Neural cell (in vitro differentiated cells): ENCODE results near the gene ATXN10. TPM values are rescaled to one million over a fixed set of nuclear protein-coding genes. Genes with fewer than 3 reads are reported as not detected.

Experiments used
- H2AFZ ChIP-seq: fragments of 200-600, 300-800 bp; sonication (generic), shearing (Covaris generic); 2 replicates; pipeline ENCODE4 v1.6.0; 2014; ENCODE audit warnings: low read depth, mild to moderate bottlenecking, antibody characterized with exemption, low read length, moderate library complexity
- H3F3A ChIP-seq: fragments of 200-600 bp; shearing (Covaris generic); 2 replicates; pipeline ENCODE4 v1.6.1; 2016; ENCODE audit warnings: mild to moderate bottlenecking, moderate library complexity, mixed read lengths, antibody characterized with exemption, low read length; ENCODE audit not compliant: insufficient read depth, poor library complexity, severe bottlenecking
- H3K27ac ChIP-seq: fragments of 200-600, 300-800 bp; sonication (generic), shearing (Covaris generic); 2 replicates; pipeline ENCODE4 v1.5.1; 2014; ENCODE audit warnings: mild to moderate bottlenecking, low read length, moderate library complexity
- H3K27me3 ChIP-seq: fragments of 300-800, 200-600 bp; sonication (generic), shearing (Covaris generic); 2 replicates; pipeline ENCODE4 v1.6.0; 2014; ENCODE audit warnings: mild to moderate bottlenecking, low read depth, low read length, moderate library complexity; ENCODE audit not compliant: insufficient read depth
- H3K36me3 ChIP-seq: fragments of 300-800, 200-600 bp; sonication (generic), shearing (Covaris generic); 2 replicates; pipeline ENCODE4 v1.5.1; 2014; ENCODE audit warnings: mild to moderate bottlenecking, antibody characterized with exemption, low read length, moderate library complexity; ENCODE audit not compliant: insufficient read depth
- H3K4me2 ChIP-seq: fragments of 300-800, 200-600 bp; sonication (generic), shearing (Covaris generic); 2 replicates; pipeline ENCODE4 v1.6.0; 2014; ENCODE audit warnings: mild to moderate bottlenecking, low read length
- H3K4me3 ChIP-seq: fragments of 300-800, 200-600 bp; sonication (generic), shearing (Covaris generic); 2 replicates; pipeline ENCODE4 v1.5.1; 2014; ENCODE audit warnings: mild to moderate bottlenecking, low read length, moderate library complexity
- H3K79me2 ChIP-seq: fragments of 200-600 bp; shearing (Covaris generic); replicated peaks from 2 replicates; pipeline ENCODE4 v1.6.0; 2014; ENCODE audit warnings: mild to moderate bottlenecking, low read length, moderate library complexity; ENCODE audit not compliant: insufficient read depth
- H3K9ac ChIP-seq: fragments of 300-800, 200-600 bp; sonication (generic), shearing (Covaris generic); 2 replicates; pipeline ENCODE4 v1.6.1; 2016; ENCODE audit warnings: mild to moderate bottlenecking, low read length, mixed read lengths
- H3K9me2 ChIP-seq: fragments of 200-600 bp; shearing (Covaris generic); 2 replicates; pipeline ENCODE4 v1.6.1; 2016; ENCODE audit warnings: mild to moderate bottlenecking, low read length, mixed read lengths; ENCODE audit not compliant: insufficient read depth
- H3K9me3 ChIP-seq: fragments of 200-600, 300-800 bp; sonication (generic), shearing (Covaris generic); 2 replicates; pipeline ENCODE4 v1.6.1; 2016; ENCODE audit warnings: mild to moderate bottlenecking, mixed run types, low read length, moderate library complexity, mixed read lengths
- H4K20me1 ChIP-seq: fragments of 200-600 bp; shearing (Covaris generic); 2 replicates; pipeline ENCODE4 v1.6.1; 2016; ENCODE audit warnings: mild to moderate bottlenecking, mixed run types; ENCODE audit not compliant: insufficient read depth
- EP300 ChIP-seq: fragments of 450-650 bp; conservative IDR thresholded peaks from 2 replicates; pipeline ENCODE4 v1.6.1; 2014; ENCODE audit warnings: antibody characterized with exemption, mild to moderate bottlenecking, moderate library complexity; ENCODE audit not compliant: poor library complexity, severe bottlenecking
- EZH2 ChIP-seq: fragments of 200-600, 300-800 bp; shearing (Covaris generic), sonication (generic); IDR thresholded peaks from 2 replicates; pipeline ENCODE4 v1.6.1; 2014; ENCODE audit warnings: antibody characterized with exemption, low read length, borderline replicate concordance, mild to moderate bottlenecking; ENCODE audit not compliant: insufficient read depth, poor library complexity, severe bottlenecking
- MXI1 ChIP-seq: fragments of 450-650 bp; conservative IDR thresholded peaks from 2 replicates; pipeline ENCODE4 v1.6.1; 2014; ENCODE audit warnings: antibody characterized with exemption, mild to moderate bottlenecking; ENCODE audit not compliant: poor library complexity, severe bottlenecking
- POLR2AphosphoS5 ChIP-seq: IDR thresholded peaks from 2 replicates; pipeline ENCODE4 v1.6.1; 2012
- RAD21 ChIP-seq: fragments of 450-650 bp; conservative IDR thresholded peaks from 2 replicates; pipeline ENCODE4 v1.6.1; 2014; ENCODE audit warnings: antibody characterized with exemption, mild to moderate bottlenecking, moderate library complexity
- SMC3 ChIP-seq: fragments of 450-650 bp; conservative IDR thresholded peaks from 2 replicates; pipeline ENCODE4 v1.6.1; 2014; ENCODE audit warnings: antibody characterized with exemption, mild to moderate bottlenecking, moderate library complexity; ENCODE audit not compliant: poor library complexity
- TAF1 ChIP-seq: IDR thresholded peaks from 2 replicates; pipeline ENCODE4 v1.6.1; 2012; ENCODE audit warnings: low read depth
- polyA plus RNA-seq: library from polyadenylated mRNA; depleted of rRNA; stranded (reverse); fragments of >200 nt; gene quantifications from 2 replicates; pipeline ENCODE4 v1.2.3, GENCODE V29; 2014
- TF ChIP-seq, protein P1 (sequence below): IDR thresholded peaks from 2 replicates; pipeline ENCODE4 v1.6.1; 2012; ENCODE audit warnings: borderline replicate concordance
- TF ChIP-seq, protein P2 (sequence below): fragments of 450-650 bp; IDR thresholded peaks from 2 replicates; pipeline ENCODE4 v1.5.1; 2014; ENCODE audit warnings: antibody characterized with exemption, mild to moderate bottlenecking, moderate library complexity; ENCODE audit not compliant: poor library complexity, severe bottlenecking

ATXN10 gene
- polyA plus RNA-seq, 1 donor from 2014 or later = 321 TPM

DNA sequence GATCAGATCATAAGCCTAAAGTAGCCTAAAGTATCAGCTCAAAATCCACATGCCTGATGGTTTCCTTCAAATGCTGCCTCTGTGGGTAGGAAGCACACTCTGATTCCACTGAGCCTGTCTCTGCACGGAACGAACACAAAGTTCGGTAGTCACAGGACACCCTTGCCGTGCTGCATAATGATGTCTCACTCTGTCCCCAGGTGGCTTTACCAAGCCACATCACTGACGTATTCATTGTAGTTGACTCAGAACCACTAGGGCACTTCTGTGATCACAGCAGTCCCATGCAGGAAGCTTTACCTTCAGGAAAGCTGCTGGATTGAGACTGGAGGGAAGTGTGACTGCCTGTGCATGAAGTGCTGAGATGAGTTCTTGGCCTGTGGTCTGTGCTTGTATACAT lies 147.7 kb downstream of the ATXN10 start:
- TF ChIP-seq MXI1 = no peak

DNA sequence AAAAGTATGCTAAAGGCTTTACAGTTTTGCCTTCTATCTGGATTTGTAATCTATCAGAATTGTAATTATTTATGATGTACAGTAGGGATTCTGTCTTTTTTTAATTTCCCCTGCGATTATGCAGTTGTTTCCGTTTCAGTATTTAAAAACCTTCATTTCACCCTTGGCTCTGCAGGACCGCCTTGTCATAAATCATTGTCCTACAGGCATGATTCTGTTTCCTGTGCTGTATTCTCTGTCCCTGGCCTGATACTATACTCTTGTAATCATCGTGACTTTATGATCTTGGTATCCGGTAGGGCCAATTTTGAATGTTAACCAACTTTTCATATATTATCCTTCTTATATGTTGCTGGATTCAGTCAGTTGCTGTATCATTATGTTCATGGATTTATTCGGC lies 151.7 kb downstream of the ATXN10 start:
- Histone ChIP-seq H3K9me2 (no peaks in the 10 kb centered on the region), H3K27me3 (no peaks in the 10 kb centered on the region), H3K36me3 (no peaks in the 10 kb centered on the region), H3K4me2 (no peak overlapping the region), H3K79me2 (no peaks in the 10 kb centered on the region), H3K9me3 (no peaks in the 10 kb centered on the region), H3K27ac (no peak overlapping the region), H3K9ac (no peak overlapping the region), H3F3A (no peaks in the 10 kb centered on the region), H3K4me3 (no peak overlapping the region), H4K20me1 (no peaks in the 10 kb centered on the region), H2AFZ (no peak overlapping the region)
- no peak for TF ChIP-seq POLR2AphosphoS5

More for the DNA sequence above, 147.7 kb downstream of the ATXN10 start:
- no peaks in the 10 kb centered on the region for H3K9me2 ChIP-seq
- H3K36me3 ChIP-seq = no peaks in the 10 kb centered on the region
- H3K9ac ChIP-seq = no peak overlapping the region
- H3K4me2 ChIP-seq = no peak overlapping the region
- H2AFZ ChIP-seq = no peak overlapping the region
- H3K27ac ChIP-seq = no peak overlapping the region
- H3K4me3 ChIP-seq = no peak overlapping the region
- no peaks in the 10 kb centered on the region for H3K9me3 ChIP-seq
- no peaks in the 10 kb centered on the region for H4K20me1 ChIP-seq
- no peaks in the 10 kb centered on the region for H3K27me3 ChIP-seq
- no peaks in the 10 kb centered on the region for H3K79me2 ChIP-seq
- H3F3A ChIP-seq = no peaks in the 10 kb centered on the region

DNA sequence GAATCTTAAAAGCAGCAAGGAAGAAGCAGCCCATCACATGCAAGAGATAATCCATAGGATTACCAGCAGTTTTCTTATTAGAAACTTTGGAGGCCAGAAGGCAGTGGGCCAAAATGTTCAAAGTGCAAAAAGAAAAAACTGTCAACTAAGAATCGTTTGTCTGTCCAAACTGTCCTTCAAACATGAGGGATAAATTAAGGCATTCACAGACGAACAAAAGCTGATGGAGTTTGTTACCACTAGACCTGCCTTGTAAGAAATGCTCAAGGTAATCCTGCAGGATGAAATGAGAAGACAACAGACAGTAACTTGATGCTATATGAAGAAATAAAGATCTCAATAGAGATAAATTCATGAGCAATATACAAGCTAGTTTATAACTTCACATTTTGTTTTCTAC lies 154.9 kb downstream of the ATXN10 start:
- no peak overlapping the region for H2AFZ ChIP-seq
- no peak overlapping the region for H3K4me2 ChIP-seq
- no peaks in the 10 kb centered on the region for H3K36me3 ChIP-seq
- no peaks in the 10 kb centered on the region for H3K9me3 ChIP-seq
- no peaks in the 10 kb centered on the region for H3K27me3 ChIP-seq
- H3K27ac ChIP-seq = no peak overlapping the region
- no peak overlapping the region for H3K9ac ChIP-seq
- no peak for TF ChIP-seq EP300
- no peak for TF ChIP-seq RAD21
- TF ChIP-seq, protein P1, sequence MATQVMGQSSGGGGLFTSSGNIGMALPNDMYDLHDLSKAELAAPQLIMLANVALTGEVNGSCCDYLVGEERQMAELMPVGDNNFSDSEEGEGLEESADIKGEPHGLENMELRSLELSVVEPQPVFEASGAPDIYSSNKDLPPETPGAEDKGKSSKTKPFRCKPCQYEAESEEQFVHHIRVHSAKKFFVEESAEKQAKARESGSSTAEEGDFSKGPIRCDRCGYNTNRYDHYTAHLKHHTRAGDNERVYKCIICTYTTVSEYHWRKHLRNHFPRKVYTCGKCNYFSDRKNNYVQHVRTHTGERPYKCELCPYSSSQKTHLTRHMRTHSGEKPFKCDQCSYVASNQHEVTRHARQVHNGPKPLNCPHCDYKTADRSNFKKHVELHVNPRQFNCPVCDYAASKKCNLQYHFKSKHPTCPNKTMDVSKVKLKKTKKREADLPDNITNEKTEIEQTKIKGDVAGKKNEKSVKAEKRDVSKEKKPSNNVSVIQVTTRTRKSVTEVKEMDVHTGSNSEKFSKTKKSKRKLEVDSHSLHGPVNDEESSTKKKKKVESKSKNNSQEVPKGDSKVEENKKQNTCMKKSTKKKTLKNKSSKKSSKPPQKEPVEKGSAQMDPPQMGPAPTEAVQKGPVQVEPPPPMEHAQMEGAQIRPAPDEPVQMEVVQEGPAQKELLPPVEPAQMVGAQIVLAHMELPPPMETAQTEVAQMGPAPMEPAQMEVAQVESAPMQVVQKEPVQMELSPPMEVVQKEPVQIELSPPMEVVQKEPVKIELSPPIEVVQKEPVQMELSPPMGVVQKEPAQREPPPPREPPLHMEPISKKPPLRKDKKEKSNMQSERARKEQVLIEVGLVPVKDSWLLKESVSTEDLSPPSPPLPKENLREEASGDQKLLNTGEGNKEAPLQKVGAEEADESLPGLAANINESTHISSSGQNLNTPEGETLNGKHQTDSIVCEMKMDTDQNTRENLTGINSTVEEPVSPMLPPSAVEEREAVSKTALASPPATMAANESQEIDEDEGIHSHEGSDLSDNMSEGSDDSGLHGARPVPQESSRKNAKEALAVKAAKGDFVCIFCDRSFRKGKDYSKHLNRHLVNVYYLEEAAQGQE = no peak
- no peak for TF ChIP-seq MXI1
- no peak for TF ChIP-seq POLR2AphosphoS5
- TF ChIP-seq, protein P2, sequence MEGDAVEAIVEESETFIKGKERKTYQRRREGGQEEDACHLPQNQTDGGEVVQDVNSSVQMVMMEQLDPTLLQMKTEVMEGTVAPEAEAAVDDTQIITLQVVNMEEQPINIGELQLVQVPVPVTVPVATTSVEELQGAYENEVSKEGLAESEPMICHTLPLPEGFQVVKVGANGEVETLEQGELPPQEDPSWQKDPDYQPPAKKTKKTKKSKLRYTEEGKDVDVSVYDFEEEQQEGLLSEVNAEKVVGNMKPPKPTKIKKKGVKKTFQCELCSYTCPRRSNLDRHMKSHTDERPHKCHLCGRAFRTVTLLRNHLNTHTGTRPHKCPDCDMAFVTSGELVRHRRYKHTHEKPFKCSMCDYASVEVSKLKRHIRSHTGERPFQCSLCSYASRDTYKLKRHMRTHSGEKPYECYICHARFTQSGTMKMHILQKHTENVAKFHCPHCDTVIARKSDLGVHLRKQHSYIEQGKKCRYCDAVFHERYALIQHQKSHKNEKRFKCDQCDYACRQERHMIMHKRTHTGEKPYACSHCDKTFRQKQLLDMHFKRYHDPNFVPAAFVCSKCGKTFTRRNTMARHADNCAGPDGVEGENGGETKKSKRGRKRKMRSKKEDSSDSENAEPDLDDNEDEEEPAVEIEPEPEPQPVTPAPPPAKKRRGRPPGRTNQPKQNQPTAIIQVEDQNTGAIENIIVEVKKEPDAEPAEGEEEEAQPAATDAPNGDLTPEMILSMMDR = no peak
- TF ChIP-seq TAF1 = no peak
- no peak for TF ChIP-seq EZH2
- no peak for TF ChIP-seq SMC3
- H3F3A ChIP-seq = no peaks in the 10 kb centered on the region
- no peak overlapping the region for H3K4me3 ChIP-seq
- H3K9me2 ChIP-seq = no peaks in the 10 kb centered on the region
- H4K20me1 ChIP-seq = no peaks in the 10 kb centered on the region
- no peaks in the 10 kb centered on the region for H3K79me2 ChIP-seq
